HEK293 (cell line): ENCODE measurements around the gene RPS15.

ENCODE experiments used
- CTCF ChIA-PET: fragments of 350-600 bp; formaldehyde crosslinking; extraction: SDS; loops from one replicate; lab custom pipeline; 2021; ENCODE audit warnings: antibody characterized with exemption; lab: Yijun Ruan, JAX
- POLR2A ChIA-PET: fragments of 300-600 bp; formaldehyde crosslinking; extraction: SDS; loops from one replicate; lab custom pipeline; 2020; ENCODE audit warnings: antibody characterized with exemption, inconsistent platforms; lab: Yijun Ruan, JAX
- H3K27ac ChIP-seq: fragments of 200-500 bp; sonication (Bioruptor generic); 2 replicates; pipeline ENCODE4 v1.5.1; 2014; ENCODE audit warnings: low read depth, low read length, control low read depth, inconsistent platforms; ENCODE audit errors: extremely low read depth
- H3K36me3 ChIP-seq, 2 experiments: fragments of 200-500 bp in 1 of 2; sonication (Bioruptor generic) in 1 of 2; 1 replicate in 1 of 2; 2 replicates in 1 of 2; pipeline ENCODE4 v1.5.1; 2014 to 2017; ENCODE audit warnings: inconsistent platforms in 2 of 2, low read length in 2 of 2; ENCODE audit not compliant: control insufficient read depth in 2 of 2, insufficient read depth in 1 of 2
- H3K4me1 ChIP-seq: fragments of 200-500 bp; sonication (Bioruptor generic); 2 replicates; pipeline ENCODE4 v1.5.1; 2014; ENCODE audit warnings: mild to moderate bottlenecking, low read length, inconsistent platforms; ENCODE audit not compliant: control insufficient read depth, insufficient read depth
- H3K4me3 ChIP-seq: 2 replicates; pipeline ENCODE4 v1.5.1; 2011; ENCODE audit warnings: low read depth, mild to moderate bottlenecking, control low read depth, low read length, moderate library complexity
- H3K9me3 ChIP-seq: fragments of 200-500 bp; sonication (Bioruptor generic); 2 replicates; pipeline ENCODE4 v1.5.1; 2014; ENCODE audit warnings: low read depth, low read length, inconsistent platforms; ENCODE audit not compliant: control insufficient read depth, insufficient read depth
- EGR2 ChIP-seq: fragments of 450-650 bp; formaldehyde crosslinking; IDR thresholded peaks from 2 replicates; pipeline ENCODE4 v1.5.1; 2016; ENCODE audit warnings: low read depth, missing biosample characterization, missing genetic modification characterization
- GLIS1 ChIP-seq: fragments of 450-650 bp; formaldehyde crosslinking; IDR thresholded peaks from 2 replicates; pipeline ENCODE4 v1.5.1; 2016; ENCODE audit warnings: missing biosample characterization, missing genetic modification characterization
- HIC1 ChIP-seq: fragments of 450-650 bp; formaldehyde crosslinking; IDR thresholded peaks from 2 replicates; pipeline ENCODE4 v1.5.1; 2016; ENCODE audit warnings: missing biosample characterization, missing genetic modification characterization
- KLF1 ChIP-seq: fragments of 450-650 bp; formaldehyde crosslinking; IDR thresholded peaks from 2 replicates; pipeline ENCODE4 v1.5.1; 2016; ENCODE audit warnings: missing biosample characterization, missing genetic modification characterization
- KLF10 ChIP-seq: fragments of 450-650 bp; IDR thresholded peaks from 2 replicates; pipeline ENCODE4 v1.5.1; 2018; ENCODE audit warnings: missing biosample characterization, mild to moderate bottlenecking, missing genetic modification characterization
- KLF9 ChIP-seq: fragments of 450-650 bp; formaldehyde crosslinking; IDR thresholded peaks from 2 replicates; pipeline ENCODE4 v1.5.1; 2016; ENCODE audit warnings: missing biosample characterization, missing genetic modification characterization, low read depth
- PATZ1 ChIP-seq: fragments of 450-650 bp; formaldehyde crosslinking; IDR thresholded peaks from 2 replicates; pipeline ENCODE4 v1.5.1; 2016; ENCODE audit warnings: missing biosample characterization, missing genetic modification characterization
- PRDM10 ChIP-seq: fragments of 450-650 bp; formaldehyde crosslinking; IDR thresholded peaks from 2 replicates; pipeline ENCODE4 v1.5.1; 2016; ENCODE audit warnings: missing biosample characterization, missing genetic modification characterization
- RBAK ChIP-seq: fragments of 450-650 bp; formaldehyde crosslinking; IDR thresholded peaks from 2 replicates; pipeline ENCODE4 v1.5.1; 2016; ENCODE audit warnings: missing biosample characterization, missing genetic modification characterization
- ZBTB1 ChIP-seq: fragments of 450-650 bp; formaldehyde crosslinking; IDR thresholded peaks from 2 replicates; pipeline ENCODE4 v1.5.1; 2016; ENCODE audit warnings: missing biosample characterization, missing genetic modification characterization
- ZBTB11 ChIP-seq: fragments of 450-650 bp; formaldehyde crosslinking; conservative IDR thresholded peaks from 2 replicates; pipeline ENCODE4 v1.5.1; 2016; ENCODE audit warnings: low read depth, missing biosample characterization, missing genetic modification characterization
- ZBTB17 ChIP-seq: fragments of 450-650 bp; formaldehyde crosslinking; IDR thresholded peaks from 2 replicates; pipeline ENCODE4 v1.5.1; 2016; ENCODE audit warnings: missing biosample characterization, missing genetic modification characterization
- ZBTB26 ChIP-seq: fragments of 450-650 bp; formaldehyde crosslinking; optimal IDR thresholded peaks from 2 replicates; pipeline ENCODE3; 2016; ENCODE audit warnings: missing biosample characterization, mild to moderate bottlenecking, missing genetic modification characterization
- ZFHX2 ChIP-seq: fragments of 450-650 bp; formaldehyde crosslinking; conservative IDR thresholded peaks from 2 replicates; pipeline ENCODE4 v1.5.1; 2016; ENCODE audit warnings: missing biosample characterization, missing genetic modification characterization
- ZNF2 ChIP-seq: fragments of 450-650 bp; formaldehyde crosslinking; IDR thresholded peaks from 2 replicates; pipeline ENCODE4 v1.5.1; 2016; ENCODE audit warnings: missing biosample characterization, missing genetic modification characterization
- ZNF341 ChIP-seq: fragments of 450-650 bp; formaldehyde crosslinking; IDR thresholded peaks from 2 replicates; pipeline ENCODE4; 2016; ENCODE audit warnings: low read depth, missing biosample characterization, missing genetic modification characterization
- ZNF366 ChIP-seq: fragments of 450-650 bp; formaldehyde crosslinking; conservative IDR thresholded peaks from 2 replicates; pipeline ENCODE4 v1.5.1; 2016; ENCODE audit warnings: missing biosample characterization, missing genetic modification characterization
- ZNF600 ChIP-seq: fragments of 450-650 bp; formaldehyde crosslinking; IDR thresholded peaks from 2 replicates; pipeline ENCODE4 v1.5.1; 2016; ENCODE audit warnings: missing biosample characterization, missing genetic modification characterization
- ZNF645 ChIP-seq: fragments of 450-650 bp; formaldehyde crosslinking; IDR thresholded peaks from 2 replicates; pipeline ENCODE4; 2016; ENCODE audit warnings: missing biosample characterization, missing genetic modification characterization
- ZNF76 ChIP-seq: fragments of 450-650 bp; formaldehyde crosslinking; IDR thresholded peaks from 2 replicates; pipeline ENCODE4; 2016; ENCODE audit warnings: low read depth, missing biosample characterization, missing genetic modification characterization, borderline replicate concordance
- ZNF776 ChIP-seq: fragments of 450-650 bp; formaldehyde crosslinking; IDR thresholded peaks from 2 replicates; pipeline ENCODE4 v1.5.0; 2017; ENCODE audit warnings: missing biosample characterization, missing genetic modification characterization, borderline replicate concordance

Gene RPS15

GRCh38 chr19:1455336-1456120, 17.3 kb downstream of the RPS15 start:
- H3K4me3 ChIP-seq: no peak overlapping the region
- H3K9me3 ChIP-seq: no peaks in the 10 kb centered on the region
- H3K36me3 ChIP-seq: peaks cover 0 to 10% of the 10 kb centered on the region in 2 experiments; a peak in 1 of 3 replicates
- ChIA-PET CTCF (interaction anchor here (0.6 to 3.3 kb wide), 8 partner anchors 10 to 371 kb away, joined by 3 to 21 read pairs (median 3); no protein-coding TSS in a partner anchor), POLR2A (interaction anchor here (0.5 to 1.6 kb wide), 9 partner anchors 9 to 952 kb away, joined by 3 to 8 read pairs (median 4); partner anchors contain the start of genes CIRBP and REEP6)
- H3K4me1 ChIP-seq: no peaks in the 10 kb centered on the region
- H3K27ac ChIP-seq: no peak overlapping the region
- TF ChIP-seq ZNF341 (tag by site-specific recombination) (peak; percentile 64; the same call in 1 of the 2 replicates), ZNF776 (tag by site-specific recombination) (no peak), HIC1 (tag by site-specific recombination) (peak; percentile 89), ZNF76 (no peak), ZNF2 (tag by site-specific recombination) (peak; percentile 61; the same call in 1 of the 2 replicates), ZFHX2 (tag by site-specific recombination) (peak; percentile 52; the same call in 1 of the 2 replicates), ZNF600 (tag by site-specific recombination) (peak; percentile 92), EGR2 (tag by site-specific recombination) (peak; percentile 65), KLF10 (peak; percentile 43; the same call in 1 of the 2 replicates), KLF1 (tag by site-specific recombination) (peak; percentile 63), KLF9 (tag by site-specific recombination) (peak; percentile 77), PRDM10 (tag by site-specific recombination) (peak; percentile 27), ZBTB1 (tag by site-specific recombination) (no peak), ZNF366 (no peak), ZNF645 (tag by site-specific recombination) (no peak), ZBTB17 (tag by site-specific recombination) (peak; percentile 5; the same call in 1 of the 2 replicates), RBAK (no peak), PATZ1 (peak; percentile 59), GLIS1 (tag by site-specific recombination) (peak; percentile 54; the same call in 1 of the 2 replicates), ZBTB11 (no peak), ZBTB26 (tag by site-specific recombination) (peak; percentile 34)
